Measurements from ENCODE around the gene TTC34. TPM values are rescaled to one million over a fixed set of nuclear protein-coding genes. Genes with fewer than 3 reads are reported as not detected.

TTC34 gene
- total and polyA plus RNA-seq, 2 of the 13 experiments (the other 11 are each of a cell fraction or from before 2014, with no cell fraction given), result 0.07 to 0.11 TPM

- TF ChIP-seq, protein P1, sequence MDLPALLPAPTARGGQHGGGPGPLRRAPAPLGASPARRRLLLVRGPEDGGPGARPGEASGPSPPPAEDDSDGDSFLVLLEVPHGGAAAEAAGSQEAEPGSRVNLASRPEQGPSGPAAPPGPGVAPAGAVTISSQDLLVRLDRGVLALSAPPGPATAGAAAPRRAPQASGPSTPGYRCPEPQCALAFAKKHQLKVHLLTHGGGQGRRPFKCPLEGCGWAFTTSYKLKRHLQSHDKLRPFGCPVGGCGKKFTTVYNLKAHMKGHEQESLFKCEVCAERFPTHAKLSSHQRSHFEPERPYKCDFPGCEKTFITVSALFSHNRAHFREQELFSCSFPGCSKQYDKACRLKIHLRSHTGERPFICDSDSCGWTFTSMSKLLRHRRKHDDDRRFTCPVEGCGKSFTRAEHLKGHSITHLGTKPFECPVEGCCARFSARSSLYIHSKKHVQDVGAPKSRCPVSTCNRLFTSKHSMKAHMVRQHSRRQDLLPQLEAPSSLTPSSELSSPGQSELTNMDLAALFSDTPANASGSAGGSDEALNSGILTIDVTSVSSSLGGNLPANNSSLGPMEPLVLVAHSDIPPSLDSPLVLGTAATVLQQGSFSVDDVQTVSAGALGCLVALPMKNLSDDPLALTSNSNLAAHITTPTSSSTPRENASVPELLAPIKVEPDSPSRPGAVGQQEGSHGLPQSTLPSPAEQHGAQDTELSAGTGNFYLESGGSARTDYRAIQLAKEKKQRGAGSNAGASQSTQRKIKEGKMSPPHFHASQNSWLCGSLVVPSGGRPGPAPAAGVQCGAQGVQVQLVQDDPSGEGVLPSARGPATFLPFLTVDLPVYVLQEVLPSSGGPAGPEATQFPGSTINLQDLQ (CRISPR knock-in tag; IDR thresholded peaks at IDR 0.05), result no peak
- TF ChIP-seq, protein P2, sequence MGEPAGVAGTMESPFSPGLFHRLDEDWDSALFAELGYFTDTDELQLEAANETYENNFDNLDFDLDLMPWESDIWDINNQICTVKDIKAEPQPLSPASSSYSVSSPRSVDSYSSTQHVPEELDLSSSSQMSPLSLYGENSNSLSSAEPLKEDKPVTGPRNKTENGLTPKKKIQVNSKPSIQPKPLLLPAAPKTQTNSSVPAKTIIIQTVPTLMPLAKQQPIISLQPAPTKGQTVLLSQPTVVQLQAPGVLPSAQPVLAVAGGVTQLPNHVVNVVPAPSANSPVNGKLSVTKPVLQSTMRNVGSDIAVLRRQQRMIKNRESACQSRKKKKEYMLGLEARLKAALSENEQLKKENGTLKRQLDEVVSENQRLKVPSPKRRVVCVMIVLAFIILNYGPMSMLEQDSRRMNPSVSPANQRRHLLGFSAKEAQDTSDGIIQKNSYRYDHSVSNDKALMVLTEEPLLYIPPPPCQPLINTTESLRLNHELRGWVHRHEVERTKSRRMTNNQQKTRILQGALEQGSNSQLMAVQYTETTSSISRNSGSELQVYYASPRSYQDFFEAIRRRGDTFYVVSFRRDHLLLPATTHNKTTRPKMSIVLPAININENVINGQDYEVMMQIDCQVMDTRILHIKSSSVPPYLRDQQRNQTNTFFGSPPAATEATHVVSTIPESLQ (CRISPR knock-in tag; conservative IDR thresholded peaks at IDR 0.05), result no peak
- TF ChIP-seq REPIN1 (CRISPR knock-in tag; IDR thresholded peaks at IDR 0.05; ENCODE audit: borderline replicate concordance, low read depth) (peak; percentile 76), NFE2L2 (IDR thresholded peaks at IDR 0.05; ENCODE audit: low read length) (no peak), MBD4 (IDR thresholded peaks at IDR 0.05; ENCODE audit: borderline replicate concordance, low read length) (no peak), ISL2 (CRISPR knock-in tag; IDR thresholded peaks at IDR 0.05) (no peak), ZBTB20 (CRISPR knock-in tag; IDR thresholded peaks at IDR 0.05; ENCODE audit: borderline replicate concordance, low read depth) (no peak), TRIM24 (CRISPR knock-in tag; IDR thresholded peaks at IDR 0.05) (no peak), ZNF891 (CRISPR knock-in tag; IDR thresholded peaks at IDR 0.05) (no peak), MBNL3 (CRISPR knock-in tag; conservative IDR thresholded peaks at IDR 0.05) (no peak), AKAP8 (CRISPR knock-in tag; IDR thresholded peaks at IDR 0.05) (no peak), ZNF557 (CRISPR knock-in tag; IDR thresholded peaks at IDR 0.05) (no peak), RNF219 (CRISPR knock-in tag; IDR thresholded peaks at IDR 0.05) (no peak; the same call in 1 of the 2 replicates), GRHL1 (CRISPR knock-in tag; conservative IDR thresholded peaks at IDR 0.05) (no peak), CCDC6 (CRISPR knock-in tag; IDR thresholded peaks at IDR 0.05) (no peak), ZNF296 (CRISPR knock-in tag; conservative IDR thresholded peaks at IDR 0.05) (no peak), ISX (CRISPR knock-in tag; conservative IDR thresholded peaks at IDR 0.05) (no peak), IRF2 (CRISPR knock-in tag; IDR thresholded peaks at IDR 0.05) (no peak), PCBP1 (IDR thresholded peaks at IDR 0.05; ENCODE audit: borderline replicate concordance, low read depth, low read length) (0 out of 2 replicates have a peak, but pooled peaks have one; percentile 16)
- TF ChIP-seq, protein P3, sequence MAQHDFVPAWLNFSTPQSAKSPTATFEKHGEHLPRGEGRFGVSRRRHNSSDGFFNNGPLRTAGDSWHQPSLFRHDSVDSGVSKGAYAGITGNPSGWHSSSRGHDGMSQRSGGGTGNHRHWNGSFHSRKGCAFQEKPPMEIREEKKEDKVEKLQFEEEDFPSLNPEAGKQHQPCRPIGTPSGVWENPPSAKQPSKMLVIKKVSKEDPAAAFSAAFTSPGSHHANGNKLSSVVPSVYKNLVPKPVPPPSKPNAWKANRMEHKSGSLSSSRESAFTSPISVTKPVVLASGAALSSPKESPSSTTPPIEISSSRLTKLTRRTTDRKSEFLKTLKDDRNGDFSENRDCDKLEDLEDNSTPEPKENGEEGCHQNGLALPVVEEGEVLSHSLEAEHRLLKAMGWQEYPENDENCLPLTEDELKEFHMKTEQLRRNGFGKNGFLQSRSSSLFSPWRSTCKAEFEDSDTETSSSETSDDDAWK (CRISPR knock-in tag; IDR thresholded peaks at IDR 0.05), result no peak
These were observed 158.7 kb downstream of the TTC34 start (continued) for GRCh38 chr1:2642560-2643413.

Measured in HepG2 (cell line).